IPS-NIHi7 (cell line): ENCODE data around the gene SGIP1.

Experiments
- DNase-seq: peaks from one replicate; pipeline ENCODE4 v3.0.0; 2012; ENCODE audit warnings: mixed read lengths; ENCODE audit errors: extremely low spot score

Gene SGIP1, protein sequence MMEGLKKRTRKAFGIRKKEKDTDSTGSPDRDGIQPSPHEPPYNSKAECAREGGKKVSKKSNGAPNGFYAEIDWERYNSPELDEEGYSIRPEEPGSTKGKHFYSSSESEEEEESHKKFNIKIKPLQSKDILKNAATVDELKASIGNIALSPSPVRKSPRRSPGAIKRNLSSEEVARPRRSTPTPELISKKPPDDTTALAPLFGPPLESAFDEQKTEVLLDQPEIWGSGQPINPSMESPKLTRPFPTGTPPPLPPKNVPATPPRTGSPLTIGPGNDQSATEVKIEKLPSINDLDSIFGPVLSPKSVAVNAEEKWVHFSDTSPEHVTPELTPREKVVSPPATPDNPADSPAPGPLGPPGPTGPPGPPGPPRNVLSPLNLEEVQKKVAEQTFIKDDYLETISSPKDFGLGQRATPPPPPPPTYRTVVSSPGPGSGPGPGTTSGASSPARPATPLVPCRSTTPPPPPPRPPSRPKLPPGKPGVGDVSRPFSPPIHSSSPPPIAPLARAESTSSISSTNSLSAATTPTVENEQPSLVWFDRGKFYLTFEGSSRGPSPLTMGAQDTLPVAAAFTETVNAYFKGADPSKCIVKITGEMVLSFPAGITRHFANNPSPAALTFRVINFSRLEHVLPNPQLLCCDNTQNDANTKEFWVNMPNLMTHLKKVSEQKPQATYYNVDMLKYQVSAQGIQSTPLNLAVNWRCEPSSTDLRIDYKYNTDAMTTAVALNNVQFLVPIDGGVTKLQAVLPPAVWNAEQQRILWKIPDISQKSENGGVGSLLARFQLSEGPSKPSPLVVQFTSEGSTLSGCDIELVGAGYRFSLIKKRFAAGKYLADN

DNA sequence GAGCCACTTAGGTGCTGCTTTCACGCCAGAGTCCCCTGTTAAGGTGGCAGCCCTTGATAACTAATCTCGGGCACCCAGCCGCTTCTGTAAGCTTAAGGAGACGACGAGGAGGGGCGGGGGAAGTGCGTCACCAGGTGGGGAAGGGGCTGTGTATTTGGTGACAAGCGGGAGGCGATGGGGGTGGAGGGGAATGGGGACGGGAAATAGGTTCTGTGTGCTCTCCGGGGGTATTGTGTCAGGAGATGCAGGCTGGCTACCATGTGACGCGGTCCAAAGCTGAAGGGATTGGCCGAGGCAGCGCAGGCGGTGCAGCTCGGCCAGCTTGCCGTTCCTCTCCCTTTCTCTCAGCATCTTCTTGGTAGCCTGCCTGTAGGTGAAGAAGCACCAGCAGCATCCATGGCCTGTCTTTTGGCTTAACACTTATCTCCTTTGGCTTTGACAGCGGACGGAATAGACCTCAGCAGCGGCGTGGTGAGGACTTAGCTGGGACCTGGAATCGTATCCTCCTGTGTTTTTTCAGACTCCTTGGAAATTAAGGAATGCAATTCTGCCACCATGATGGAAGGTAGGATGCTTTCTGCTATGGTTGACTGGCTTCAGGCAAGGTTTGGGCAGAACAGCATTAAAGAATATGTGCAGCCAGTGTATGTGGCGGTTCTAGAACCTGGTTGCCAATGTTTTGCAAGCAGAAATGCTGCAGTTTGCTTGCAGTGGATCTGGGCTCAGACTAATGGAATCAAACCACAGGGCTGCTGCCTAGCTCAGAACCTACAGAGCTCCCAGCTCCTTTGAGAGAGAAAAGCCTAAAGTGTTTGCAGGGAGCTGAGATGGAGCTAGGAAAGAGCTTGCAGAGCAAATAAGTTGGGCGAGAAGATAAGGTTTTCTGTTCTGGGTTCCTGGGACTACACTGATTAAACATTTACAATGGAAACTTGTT lies at the start of gene SGIP1:
TSS of gene SGIP1 (plus strand) at position 350 of the 937 bp plus-strand sequence. CDS start at position 556, 206 bp downstream.
- DNase-seq, result peak; percentile 82

DNA sequence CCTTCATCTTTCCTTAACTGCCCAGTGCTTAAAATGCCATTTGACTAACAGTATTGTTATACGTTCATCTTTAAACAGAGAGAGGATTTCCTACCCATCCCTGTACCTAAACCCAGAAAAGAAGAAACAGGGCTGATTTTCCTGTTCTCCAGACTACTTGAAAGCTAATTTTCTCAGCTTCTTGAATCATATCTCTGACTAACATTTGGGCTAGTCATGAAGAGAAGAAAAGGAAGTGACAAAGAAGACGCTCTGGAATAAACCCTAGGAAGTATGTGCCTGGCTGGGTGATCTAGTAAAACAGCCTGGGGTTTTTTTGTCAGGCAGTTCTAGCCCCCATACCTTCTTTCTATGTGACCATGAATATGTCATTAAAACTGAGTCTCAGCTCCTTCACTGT lies 44.8 kb upstream of the SGIP1 start:
- no peak for DNase-seq

DNA sequence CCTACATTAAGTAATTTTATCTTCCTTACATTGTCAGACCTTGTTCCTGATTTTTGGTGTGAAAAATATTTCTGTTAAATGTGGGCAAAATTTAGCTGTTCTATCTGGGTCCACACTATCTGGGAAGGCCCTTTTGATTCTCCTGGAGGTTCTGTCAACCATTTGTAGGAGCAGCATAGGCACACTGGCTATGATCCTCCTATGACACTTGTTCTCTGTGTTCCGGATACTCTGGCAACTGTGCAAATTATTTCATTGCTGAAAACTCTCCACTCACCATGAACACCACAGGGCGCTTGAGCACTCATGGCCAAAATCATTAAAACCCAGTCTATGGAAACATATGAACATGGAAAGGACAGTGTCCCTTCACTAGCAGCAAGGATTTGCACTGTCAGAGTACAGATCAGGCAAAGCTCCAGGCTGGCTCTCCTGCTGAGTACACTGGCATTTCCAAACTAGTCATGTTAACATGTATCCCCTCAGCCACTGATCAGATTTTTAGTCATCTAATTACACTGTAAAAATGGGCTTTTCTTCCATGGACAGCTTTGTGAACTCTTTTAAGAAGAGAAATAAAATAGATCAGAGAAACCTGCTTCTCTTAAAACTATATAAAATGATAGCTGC lies 43.9 kb upstream of the SGIP1 start:
- no peak for DNase-seq

DNA sequence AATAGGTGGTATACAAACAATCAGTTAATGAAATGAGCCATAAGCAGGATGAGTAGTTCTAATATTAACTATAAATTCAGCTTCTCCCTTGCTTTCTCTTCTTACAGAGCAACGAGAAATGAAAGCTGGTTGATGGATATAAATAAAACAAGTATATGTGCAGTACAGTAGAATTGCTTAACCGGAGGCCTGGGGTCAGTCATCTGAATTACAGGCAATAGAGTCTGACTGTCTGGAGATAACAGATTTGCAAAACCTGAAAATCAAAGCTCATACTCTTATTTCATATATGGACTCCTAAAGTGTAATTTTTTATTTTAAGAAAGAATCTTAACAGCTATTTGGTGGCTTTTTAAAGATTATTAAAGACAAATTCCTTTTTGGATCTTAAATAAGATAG lies 43.1 kb upstream of the SGIP1 start:
- no peak for DNase-seq

DNA sequence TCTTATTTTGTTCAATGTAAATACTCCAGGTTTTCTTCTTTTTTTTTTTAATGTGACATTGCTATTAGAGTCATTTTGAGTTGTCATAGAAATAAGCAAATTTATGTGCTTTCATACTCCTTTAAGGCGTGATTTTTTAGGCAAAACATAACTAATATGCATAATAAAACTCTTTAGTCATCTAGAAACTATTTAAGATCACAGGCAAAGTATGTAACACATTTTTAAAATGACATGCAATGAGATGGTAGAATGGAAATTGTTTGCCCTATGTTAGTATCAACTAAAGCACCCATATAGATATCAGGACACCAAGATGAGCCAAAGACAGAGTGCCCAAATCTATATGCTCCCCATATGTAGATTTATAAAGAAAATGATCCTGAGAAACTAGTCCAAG lies 41.5 kb upstream of the SGIP1 start:
- no peak for DNase-seq

DNA sequence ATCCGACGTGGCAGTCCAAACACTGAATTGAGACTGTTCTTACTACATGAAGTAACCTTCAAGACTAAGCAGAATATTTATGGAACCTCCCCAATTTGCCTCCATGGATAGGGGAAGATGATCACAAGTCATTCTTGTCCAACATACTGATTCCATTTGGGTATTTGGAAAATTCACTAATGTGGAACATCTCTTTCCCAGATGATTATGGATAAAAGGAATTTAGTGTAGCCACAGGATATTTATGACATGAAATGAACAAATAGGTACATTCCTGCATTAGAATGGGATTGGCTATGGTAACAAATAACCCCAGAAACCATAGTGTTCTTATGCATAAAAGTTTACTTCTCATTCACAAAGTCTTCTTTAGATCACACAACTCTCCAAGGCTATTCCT lies 40.2 kb upstream of the SGIP1 start:
- DNase-seq, result no peak

DNA sequence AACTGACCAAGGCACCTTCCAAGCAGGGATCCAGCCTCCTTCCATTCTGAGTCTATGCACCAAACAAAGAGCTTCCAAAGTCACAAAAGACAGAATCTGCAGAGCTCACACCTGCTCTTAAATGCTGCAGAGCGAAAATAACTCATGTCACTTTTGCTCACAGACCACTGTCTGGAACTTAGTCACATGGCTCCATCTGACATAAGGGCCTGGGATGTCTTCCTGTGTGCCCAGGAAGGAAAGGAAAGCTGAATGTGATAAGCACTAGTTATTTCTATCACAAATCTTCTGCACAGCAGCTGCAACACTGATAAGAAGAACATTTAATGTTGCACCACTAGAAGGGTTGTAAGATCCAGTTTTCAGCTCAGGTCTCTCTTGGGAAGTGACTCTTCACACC lies 39.5 kb upstream of the SGIP1 start:
- DNase-seq, result no peak

DNA sequence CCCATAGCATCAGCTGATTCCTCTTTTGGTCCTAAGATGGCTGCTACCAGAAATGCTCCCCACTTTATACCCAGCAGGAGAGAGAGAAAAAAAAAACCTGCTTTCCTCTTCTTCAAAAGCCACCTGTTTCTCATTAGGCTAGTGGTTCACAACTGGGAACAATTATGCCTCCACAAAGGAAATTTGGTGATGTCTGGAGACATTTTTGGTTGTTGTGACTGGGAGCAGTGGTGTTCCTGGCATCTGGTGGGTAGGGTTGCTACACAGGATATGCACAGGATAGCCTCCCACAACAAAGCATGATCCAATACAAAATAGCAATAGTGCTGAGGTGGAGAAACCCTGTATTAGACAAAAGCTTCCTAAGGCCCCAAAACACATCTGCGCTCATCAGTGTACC lies 38.5 kb upstream of the SGIP1 start:
- DNase-seq, result no peak

DNA sequence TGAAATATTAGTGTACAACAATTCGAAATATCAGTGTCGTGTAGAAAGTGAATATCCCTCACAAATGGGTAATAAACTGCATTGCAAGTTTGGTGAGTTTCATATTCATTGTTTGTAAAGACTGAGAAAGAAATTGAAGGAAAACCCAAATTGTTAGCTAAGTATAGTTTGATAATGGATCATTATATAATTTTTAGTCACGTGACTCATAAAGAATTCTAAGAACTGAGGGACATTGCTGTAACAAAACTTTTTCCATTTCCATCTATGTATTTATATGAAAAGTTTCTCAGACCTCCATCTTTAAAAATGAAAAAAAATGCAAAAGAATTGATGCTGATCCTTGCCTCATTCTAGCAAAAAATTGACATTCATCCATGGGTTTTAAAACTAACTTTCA lies 36.0 kb upstream of the SGIP1 start:
- no peak for DNase-seq

DNA sequence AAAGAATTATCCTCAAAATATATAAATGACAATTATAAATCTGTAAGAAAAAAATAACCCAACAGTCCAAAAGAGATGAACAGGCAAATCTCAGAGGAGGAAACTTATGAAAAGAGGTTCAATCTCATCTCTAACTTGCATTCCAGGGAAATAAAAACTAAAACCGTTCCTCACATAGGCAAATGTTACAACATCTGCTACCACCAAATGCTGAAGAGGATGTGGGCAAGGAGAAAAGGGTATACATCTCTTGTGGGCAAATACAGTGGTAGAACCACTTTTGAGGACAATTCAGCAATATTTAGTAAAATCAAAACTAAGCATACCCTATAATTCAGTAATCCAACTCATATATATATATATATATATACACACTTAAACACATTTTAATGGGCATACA lies 33.7 kb upstream of the SGIP1 start:
- DNase-seq, result no peak

DNA sequence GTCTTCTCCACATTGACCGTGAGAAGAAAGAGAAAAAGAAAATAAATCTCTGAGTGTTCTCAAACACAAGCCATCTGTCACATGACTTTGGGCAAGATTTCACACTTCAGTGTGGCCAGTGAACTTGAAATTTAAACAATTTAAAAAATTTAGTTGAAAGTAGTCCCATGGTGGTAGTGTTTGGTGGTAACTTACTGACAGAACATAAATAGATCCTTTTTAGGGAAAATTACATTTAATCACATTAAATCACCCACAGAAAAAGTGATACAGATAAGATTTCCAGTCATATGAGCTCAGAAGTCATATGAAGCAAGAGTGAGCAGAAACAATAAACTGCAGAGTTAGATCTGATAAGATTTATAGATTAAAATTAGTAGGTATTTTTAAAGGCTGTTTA lies 31.9 kb upstream of the SGIP1 start:
- no peak for DNase-seq

DNA sequence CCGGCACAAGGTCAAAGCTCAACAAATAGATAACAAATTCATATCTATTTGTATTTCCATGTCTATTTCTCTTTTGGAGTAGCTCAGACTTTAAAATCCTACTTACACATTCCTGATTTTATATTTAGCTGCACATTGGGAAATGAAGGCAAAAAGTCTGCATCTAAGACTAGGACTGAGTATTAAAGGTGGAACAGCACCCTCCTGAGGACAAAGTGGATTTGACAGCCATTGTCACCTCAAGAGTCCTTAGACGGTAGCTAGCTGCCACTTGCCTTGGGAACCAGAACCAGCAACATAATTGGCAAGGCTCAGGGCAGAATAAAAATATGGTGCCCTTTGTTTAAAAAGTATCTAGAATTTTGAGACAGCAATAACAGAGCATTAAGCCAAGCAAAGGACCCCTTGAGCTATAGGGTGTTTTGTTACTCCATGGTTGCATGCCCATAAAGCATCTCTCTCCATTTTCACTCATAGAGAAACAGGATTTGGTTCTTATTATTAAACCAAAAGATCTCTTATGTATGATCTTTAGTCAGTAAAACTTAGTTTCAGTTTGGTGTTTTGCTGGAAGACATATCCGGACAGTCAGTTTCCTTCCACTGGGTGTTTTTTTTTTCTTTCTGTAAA lies 30.0 kb upstream of the SGIP1 start:
- DNase-seq, result peak; percentile 49

DNA sequence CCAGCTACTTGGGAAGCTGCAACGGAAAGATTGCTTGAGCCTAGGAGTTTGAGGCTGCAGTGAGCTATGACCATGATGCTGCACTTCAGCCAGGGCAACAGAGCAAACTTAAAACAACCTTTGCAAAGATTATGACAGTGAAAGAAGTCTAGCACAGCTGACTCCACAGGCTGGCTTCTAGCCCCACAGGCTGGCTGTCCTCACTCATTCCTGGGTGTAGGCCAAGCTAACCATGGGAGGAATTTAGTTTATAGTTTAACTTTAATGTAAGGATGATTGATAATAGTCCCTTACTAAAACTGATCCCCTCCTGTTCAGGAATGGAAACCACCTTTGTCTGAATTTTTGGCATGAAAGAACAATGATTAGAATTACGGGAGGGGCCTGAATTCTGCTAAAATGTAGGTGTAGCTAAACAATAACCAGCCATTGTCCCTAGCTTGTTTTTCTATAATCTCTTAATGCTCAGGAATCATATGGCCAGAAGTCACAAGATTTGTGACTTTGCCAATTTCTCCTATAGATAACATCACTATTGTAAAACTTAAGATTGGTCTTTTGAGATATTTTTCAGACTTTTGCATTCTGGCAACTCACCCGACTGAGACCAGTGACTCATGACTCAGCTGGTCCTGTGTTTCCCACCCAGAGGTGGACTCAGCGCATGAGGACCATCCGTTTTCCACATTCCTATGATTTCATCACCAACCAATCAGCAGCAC lies 28.1 kb upstream of the SGIP1 start:
- DNase-seq, result no peak

DNA sequence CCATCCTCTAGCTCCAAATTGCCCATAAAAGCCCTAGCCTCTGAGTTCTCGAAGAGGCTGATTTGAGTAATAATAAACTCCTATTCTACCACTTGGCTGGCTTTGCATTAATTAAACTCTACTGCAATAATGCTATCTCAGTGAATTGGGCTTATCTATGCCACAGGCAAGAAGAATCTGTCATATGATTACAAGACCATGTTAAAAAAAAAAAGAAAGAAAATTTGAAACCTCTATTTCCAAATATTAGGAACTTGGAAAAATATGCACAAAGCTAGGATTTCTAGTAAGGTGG lies 27.6 kb upstream of the SGIP1 start:
- DNase-seq, result no peak

DNA sequence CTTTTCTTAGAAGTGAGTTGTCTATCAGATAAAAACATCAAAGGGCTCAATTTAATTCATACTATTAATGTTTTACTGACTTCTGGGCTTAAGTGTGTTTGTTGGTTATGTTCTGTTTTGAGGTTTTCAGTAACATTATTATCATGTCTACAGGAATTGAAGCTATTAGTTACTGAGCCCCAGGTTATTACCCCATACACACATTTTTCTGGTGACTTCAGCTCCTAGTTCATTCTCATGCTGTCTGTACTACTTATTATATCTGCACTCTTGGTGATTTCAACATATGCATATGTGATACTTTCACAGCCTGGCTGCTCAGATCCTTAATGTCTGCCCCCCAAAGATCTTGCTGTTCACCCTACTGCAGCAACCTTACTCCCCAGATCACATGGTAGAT lies 27.0 kb upstream of the SGIP1 start:
- DNase-seq, result no peak

DNA sequence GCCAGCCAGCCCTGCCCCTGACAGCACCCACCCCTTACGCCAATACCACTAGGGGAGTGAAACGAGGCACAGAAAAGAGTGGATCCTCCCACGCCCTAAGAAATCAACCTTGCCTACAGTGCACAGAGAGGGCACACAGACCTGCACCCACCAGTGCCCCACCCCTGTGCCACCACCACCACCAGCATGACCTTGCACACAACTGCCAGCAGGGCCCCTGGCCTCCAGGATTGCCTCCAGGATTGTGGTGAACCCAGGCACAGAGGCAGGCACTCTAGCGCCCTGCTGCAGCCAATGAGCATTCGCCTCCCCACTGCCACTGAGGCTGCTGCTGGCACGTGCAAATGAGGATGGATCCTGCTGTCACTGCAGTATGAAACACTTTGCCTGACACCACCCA lies 23.5 kb upstream of the SGIP1 start:
- no peak for DNase-seq

DNA sequence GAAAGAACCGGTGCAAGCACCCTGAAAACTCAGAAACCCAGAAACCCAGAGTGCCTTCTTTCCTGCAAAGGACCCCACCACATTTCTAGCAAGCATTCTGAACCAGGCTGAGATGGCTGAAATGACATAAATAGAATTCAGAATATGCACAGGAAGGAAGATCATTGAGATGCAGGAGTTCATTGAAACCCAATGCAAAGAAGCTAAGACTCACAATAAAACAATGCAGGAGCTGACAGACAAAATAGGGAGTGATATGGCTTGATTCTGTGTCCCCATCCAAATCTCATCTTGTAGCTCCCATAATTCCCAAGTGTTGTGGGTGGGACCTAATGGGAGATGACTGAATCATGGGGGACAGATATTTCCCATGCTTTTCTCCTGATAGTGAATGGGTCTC lies 22.8 kb upstream of the SGIP1 start:
- no peak for DNase-seq

DNA sequence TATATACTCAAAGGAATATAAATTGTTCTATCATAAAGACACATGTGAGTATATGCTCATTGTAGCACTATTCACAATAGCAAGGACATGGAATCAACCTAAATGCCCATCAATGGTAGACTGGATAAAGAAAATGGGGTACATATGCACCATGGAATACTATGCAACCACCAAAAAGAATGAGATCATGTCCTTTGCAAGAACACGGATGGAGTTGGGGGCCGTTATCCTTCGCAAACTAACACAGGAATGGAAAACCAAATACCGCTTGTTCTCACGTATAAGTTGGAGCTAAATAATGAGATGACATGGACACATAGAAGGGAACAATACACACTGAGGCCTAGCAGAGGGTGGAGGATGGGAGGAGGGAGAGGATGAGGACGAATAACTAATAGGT lies 16.0 kb upstream of the SGIP1 start:
- DNase-seq, result no peak

DNA sequence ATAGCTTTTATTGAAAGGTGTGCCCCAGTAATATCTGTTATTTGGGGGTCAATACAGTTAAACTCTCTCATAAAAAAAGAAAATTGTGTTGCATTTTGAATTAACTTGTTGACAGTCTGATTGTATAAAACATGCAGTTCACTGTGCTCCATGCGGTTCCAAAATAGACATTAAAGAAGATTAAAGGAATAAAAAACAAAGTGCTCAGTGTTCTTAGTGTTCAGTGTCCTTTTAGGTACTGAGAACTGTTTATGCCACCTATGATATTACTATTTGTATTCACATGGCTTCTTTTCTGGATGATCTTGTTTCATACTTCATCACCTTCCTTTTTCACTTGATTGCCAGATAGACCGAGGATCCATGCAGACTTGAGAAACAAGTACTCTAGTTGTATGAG lies 15.3 kb upstream of the SGIP1 start:
- DNase-seq, result no peak

DNA sequence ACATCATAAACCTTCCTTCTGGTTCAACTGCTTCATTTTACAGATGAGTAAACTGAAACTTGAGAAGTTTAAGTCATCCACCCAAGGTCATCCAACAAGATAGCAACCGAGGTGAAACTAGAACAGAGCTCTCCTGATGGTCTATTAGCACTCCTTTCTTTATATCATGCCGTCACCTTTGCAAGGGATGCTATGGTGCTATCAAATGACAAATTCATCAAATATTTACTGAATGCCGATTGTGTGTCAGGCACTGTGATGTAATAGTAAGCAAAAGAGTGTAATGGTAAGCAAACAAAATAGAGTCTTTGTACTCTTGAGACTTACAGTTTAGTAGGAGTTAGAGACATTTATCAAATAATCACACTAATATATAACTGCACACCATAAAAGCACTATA lies 14.0 kb upstream of the SGIP1 start:
- DNase-seq, result no peak

DNA sequence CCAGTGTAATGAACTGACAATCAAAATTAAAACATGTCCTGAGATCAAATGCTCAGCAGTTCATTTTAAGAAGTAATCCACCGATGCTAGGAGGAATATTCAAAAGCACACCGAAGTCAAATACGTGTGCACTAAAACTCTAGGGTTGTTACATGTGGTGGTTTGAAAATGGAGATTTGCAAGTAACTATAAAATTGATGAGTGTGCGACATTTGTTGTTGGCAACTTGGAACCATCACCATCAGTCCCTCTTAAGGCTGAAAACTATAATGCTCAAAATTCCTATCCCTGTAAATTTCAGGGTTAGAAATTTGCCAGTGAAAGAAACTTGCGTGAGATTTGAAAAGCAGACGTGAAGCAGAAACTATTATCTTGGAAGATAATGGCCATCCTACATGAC lies 13.3 kb upstream of the SGIP1 start:
- no peak for DNase-seq
